ENCODE data around the gene TAF1C.

TAF1C gene

DNA sequence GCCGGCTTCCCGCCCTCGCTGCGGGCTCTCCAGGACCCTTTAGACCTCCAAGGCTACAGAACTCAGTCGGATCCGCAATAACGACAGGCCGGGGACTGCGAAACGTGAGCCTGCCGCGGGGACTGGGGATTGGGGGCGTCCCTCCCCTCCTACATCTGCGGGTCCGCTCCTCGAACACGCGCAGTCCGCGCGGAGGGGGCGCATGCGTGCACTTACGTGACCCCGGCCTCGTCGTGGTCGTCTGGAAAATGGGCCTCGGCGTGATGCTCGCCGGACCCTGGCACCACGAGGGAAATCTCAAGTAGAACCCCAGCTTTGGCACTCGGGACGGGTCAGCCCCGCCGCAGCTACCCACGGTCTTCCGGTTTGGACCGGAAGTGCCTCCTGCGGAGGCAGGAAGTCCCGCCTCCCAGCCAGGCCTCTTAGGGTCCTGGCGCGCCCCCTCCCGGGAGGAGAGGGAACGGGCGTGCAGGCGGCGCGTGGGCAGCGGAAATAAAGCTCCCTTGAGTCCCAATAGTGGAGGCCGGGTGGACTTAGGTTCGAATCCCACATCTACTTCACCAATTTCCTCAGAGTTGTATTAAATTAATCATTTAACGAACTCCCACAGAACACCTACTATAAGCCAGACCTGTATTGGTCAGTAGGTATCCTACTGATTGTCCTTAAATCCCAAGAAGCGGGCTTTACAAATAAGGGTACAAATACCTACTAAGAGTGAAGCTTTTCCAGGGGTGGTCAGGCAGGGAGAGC lies at the start of gene TAF1C (continued):
- TF ChIP-seq, protein P1, sequence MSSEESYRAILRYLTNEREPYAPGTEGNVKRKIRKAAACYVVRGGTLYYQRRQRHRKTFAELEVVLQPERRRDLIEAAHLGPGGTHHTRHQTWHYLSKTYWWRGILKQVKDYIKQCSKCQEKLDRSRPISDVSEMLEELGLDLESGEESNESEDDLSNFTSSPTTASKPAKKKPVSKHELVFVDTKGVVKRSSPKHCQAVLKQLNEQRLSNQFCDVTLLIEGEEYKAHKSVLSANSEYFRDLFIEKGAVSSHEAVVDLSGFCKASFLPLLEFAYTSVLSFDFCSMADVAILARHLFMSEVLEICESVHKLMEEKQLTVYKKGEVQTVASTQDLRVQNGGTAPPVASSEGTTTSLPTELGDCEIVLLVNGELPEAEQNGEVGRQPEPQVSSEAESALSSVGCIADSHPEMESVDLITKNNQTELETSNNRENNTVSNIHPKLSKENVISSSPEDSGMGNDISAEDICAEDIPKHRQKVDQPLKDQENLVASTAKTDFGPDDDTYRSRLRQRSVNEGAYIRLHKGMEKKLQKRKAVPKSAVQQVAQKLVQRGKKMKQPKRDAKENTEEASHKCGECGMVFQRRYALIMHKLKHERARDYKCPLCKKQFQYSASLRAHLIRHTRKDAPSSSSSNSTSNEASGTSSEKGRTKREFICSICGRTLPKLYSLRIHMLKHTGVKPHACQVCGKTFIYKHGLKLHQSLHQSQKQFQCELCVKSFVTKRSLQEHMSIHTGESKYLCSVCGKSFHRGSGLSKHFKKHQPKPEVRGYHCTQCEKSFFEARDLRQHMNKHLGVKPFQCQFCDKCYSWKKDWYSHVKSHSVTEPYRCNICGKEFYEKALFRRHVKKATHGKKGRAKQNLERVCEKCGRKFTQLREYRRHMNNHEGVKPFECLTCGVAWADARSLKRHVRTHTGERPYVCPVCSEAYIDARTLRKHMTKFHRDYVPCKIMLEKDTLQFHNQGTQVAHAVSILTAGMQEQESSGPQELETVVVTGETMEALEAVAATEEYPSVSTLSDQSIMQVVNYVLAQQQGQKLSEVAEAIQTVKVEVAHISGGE (tag by site-specific recombination; conservative IDR thresholded peaks at IDR 0.05; ENCODE audit: low read depth), result peak; percentile 89
- TF ChIP-seq ZNF555 (tag by site-specific recombination; conservative IDR thresholded peaks at IDR 0.05), result no peak
- TF ChIP-seq ZNF549 (tag by site-specific recombination; IDR thresholded peaks at IDR 0.05), result no peak
- no peak for TF ChIP-seq ZSCAN16 (tag by site-specific recombination; IDR thresholded peaks at IDR 0.05)
- no peak for TF ChIP-seq TSHZ1 (tag by site-specific recombination; IDR thresholded peaks at IDR 0.05; ENCODE audit: borderline replicate concordance)
- no peak for TF ChIP-seq BCL6B (tag by site-specific recombination; IDR thresholded peaks at IDR 0.05)
- TF ChIP-seq ZNF174 (tag by site-specific recombination; IDR thresholded peaks at IDR 0.05), result no peak
- TF ChIP-seq, protein P2, sequence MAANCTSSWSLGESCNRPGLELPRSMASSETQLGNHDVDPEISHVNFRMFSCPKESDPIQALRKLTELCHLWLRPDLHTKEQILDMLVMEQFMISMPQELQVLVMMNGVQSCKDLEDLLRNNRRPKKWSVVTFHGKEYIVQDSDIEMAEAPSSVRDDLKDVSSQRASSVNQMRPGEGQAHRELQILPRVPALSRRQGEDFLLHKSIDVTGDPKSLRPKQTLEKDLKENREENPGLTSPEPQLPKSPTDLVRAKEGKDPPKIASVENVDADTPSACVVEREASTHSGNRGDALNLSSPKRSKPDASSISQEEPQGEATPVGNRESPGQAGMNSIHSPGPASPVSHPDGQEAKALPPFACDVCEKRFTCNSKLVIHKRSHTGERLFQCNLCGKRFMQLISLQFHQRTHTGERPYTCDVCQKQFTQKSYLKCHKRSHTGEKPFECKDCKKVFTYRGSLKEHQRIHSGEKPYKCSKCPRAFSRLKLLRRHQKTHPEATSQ (tag by site-specific recombination; IDR thresholded peaks at IDR 0.05), result no peak
- no peak for TF ChIP-seq ZNF623 (tag by site-specific recombination; IDR thresholded peaks at IDR 0.05)
- TF ChIP-seq, protein P3, sequence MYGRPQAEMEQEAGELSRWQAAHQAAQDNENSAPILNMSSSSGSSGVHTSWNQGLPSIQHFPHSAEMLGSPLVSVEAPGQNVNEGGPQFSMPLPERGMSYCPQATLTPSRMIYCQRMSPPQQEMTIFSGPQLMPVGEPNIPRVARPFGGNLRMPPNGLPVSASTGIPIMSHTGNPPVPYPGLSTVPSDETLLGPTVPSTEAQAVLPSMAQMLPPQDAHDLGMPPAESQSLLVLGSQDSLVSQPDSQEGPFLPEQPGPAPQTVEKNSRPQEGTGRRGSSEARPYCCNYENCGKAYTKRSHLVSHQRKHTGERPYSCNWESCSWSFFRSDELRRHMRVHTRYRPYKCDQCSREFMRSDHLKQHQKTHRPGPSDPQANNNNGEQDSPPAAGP (tag by site-specific recombination; IDR thresholded peaks at IDR 0.05), result 0 out of 2 replicates have a peak, but pooled peaks have one; percentile 32
- peak; percentile 42; the same call in 1 of the 2 replicates for TF ChIP-seq ZNF629 (tag by site-specific recombination; IDR thresholded peaks at IDR 0.05)
- peak; percentile 54 for TF ChIP-seq ZBTB26 (tag by site-specific recombination; optimal IDR thresholded peaks at IDR 0.05)
- no peak for TF ChIP-seq ZNF114 (tag by site-specific recombination; IDR thresholded peaks at IDR 0.05)
- 0 out of 2 replicates have a peak, but pooled peaks have one; percentile 29 for TF ChIP-seq ZNF2 (tag by site-specific recombination; IDR thresholded peaks at IDR 0.05)
- no peak for TF ChIP-seq ZFP69B (tag by site-specific recombination; IDR thresholded peaks at IDR 0.05)
- TF ChIP-seq HOXA7 (CRISPR knock-in tag; IDR thresholded peaks at IDR 0.05; ENCODE audit: borderline replicate concordance), result no peak
- no peak for TF ChIP-seq ZNF302 (tag by site-specific recombination; IDR thresholded peaks at IDR 0.05; ENCODE audit: low read depth)
- TF ChIP-seq ZSCAN30 (tag by site-specific recombination; IDR thresholded peaks at IDR 0.05), result no peak
- TF ChIP-seq CTCF (tag by site-specific recombination; IDR thresholded peaks at IDR 0.05), result peak; percentile 94
- TF ChIP-seq ZNF146 (tag by site-specific recombination; IDR thresholded peaks at IDR 0.05), result no peak
- no peak for TF ChIP-seq MEIS1 (CRISPR knock-in tag; IDR thresholded peaks at IDR 0.05; ENCODE audit: borderline replicate concordance)
- no peak for TF ChIP-seq ZBTB49 (tag by site-specific recombination; IDR thresholded peaks at IDR 0.05; ENCODE audit: low read depth)
